GM18502 (cell line): ENCODE data around the gene KIAA1755.

ENCODE experiments used
- ATAC-seq: cut with Tn5 transposase; IDR thresholded peaks from one replicate; pipeline ENCODE4 v1.9.1; 2021; ENCODE audit warnings: mild to moderate bottlenecking; ENCODE audit not compliant: unreplicated experiment, poor library complexity

Gene KIAA1755

GRCh38 chr20:38222231-38222922 lies 38.2 kb downstream of the KIAA1755 start:
- no peak for ATAC-seq

DNA sequence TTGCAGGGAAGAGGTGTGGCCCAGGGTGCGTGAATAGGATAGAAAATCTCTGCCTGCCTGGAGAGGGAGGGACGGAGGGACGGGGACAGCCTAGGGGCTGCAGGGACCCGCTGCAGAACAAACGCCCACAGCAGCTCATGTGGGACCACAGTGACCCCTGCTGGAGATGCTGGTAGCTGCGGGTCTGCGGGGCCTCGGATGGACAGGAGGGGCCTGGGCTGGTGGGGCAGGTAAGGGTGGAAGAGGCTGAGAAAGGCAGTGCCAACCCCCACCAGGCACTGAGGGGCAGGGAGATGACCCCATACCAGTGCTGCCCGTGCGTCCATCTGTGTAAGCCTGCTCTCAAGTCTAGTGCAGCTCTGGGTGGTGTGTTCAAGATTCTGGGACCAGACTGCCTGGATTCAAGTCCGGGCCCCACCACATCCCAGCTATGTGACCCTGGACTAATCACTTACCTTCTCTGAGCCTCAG lies 39.4 kb downstream of the KIAA1755 start:
- no peak for ATAC-seq

GRCh38 chr20:38220587-38221118 lies 39.9 kb downstream of the KIAA1755 start:
- no peak for ATAC-seq

DNA sequence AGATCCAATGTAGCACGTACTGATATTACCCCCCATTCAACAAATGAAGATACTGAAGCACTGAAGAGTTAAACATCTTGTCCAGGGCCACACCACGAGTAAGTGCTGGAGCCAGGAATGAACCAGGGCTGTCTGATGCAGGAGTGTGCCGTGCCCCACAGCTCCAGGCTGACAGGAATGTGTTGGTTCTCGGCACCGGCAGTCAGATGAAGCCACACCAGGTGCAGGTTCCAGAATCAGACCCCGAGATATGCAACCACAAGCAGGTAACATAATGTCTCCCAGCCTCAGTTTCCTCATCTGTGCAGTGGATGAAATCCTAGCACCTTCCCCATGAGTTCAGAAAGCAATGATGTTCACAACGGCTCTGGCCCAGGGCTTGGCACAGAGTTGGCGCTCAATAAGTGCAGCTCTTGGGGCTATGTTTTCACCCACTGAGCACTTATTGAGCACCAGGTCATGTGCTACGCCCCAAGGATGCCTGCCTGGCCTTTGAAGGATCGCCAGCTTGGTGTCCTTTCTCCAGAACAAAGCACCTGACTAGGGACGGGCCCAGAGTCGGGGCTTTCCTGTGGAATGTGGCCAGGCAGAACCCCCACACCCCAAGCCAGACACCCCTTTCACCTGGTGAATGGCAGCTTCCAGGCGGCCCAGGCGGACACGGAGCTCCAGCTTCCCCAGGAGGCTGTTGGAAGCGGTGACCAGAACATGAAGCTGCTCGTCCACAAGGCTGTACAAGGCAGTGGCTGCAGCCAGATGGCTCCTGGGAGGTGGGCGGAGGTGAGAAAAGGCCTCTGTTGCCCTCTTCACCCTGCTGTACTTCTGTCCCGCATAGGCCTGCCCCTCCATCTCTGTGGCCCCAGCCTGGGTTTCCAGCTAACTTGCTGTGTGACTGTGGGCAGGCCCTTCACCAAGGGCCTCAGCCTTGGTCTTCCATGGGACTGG lies 41.3 kb downstream of the KIAA1755 start:
- ATAC-seq: no peak

DNA sequence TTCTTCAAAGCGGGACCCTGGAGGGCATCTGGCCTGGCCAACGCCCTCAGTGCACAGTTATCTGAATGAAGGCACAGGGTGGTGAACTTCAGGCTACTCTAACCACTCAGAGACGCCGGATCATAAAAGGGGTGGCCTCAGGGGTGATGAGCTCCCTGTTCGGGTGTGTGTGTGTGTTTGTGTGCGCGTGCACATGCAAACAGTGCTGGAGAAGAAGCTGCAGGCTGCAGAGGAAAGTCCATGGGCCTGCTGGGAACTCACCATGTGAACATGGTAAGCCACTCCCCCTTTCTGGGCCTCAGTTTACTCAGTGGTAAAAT lies 42.0 kb downstream of the KIAA1755 start:
- no peak for ATAC-seq

GRCh38 chr20:38217791-38218565 lies 42.6 kb downstream of the KIAA1755 start:
- no peak for ATAC-seq

GRCh38 chr20:38216746-38217595 lies 43.6 kb downstream of the KIAA1755 start:
- ATAC-seq: no peak

DNA sequence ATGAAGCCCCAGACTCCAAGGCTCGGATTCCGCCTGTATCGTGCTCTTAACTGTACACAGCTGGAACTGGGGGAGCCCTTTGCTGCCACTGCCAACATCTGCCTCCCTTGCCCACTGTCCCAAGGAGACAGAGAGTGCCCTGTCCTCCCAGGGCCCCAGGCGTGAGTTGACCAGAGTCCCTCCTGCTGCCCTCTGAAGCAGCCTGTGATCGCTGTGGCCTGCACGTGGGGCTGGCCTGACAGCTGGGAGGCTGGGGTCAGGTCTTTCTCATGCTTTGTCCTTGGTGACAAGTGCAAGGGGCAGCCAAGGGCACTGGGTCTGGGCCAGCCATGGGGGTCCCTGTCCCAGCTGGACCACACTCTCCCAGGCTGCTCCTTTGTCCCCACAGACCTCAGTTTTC lies 44.3 kb downstream of the KIAA1755 start:
- ATAC-seq: no peak

- ATAC-seq: no peak
These were observed 45.0 kb downstream of the KIAA1755 start for GRCh38 chr20:38215194-38216182.

- ATAC-seq: no peak
These were observed 46.0 kb downstream of the KIAA1755 start for GRCh38 chr20:38214256-38215193.

GRCh38 chr20:38213607-38213940 lies 47.0 kb downstream of the KIAA1755 start:
- ATAC-seq: no peak

GRCh38 chr20:38212806-38213606 lies 47.5 kb downstream of the KIAA1755 start:
- ATAC-seq: no peak

DNA sequence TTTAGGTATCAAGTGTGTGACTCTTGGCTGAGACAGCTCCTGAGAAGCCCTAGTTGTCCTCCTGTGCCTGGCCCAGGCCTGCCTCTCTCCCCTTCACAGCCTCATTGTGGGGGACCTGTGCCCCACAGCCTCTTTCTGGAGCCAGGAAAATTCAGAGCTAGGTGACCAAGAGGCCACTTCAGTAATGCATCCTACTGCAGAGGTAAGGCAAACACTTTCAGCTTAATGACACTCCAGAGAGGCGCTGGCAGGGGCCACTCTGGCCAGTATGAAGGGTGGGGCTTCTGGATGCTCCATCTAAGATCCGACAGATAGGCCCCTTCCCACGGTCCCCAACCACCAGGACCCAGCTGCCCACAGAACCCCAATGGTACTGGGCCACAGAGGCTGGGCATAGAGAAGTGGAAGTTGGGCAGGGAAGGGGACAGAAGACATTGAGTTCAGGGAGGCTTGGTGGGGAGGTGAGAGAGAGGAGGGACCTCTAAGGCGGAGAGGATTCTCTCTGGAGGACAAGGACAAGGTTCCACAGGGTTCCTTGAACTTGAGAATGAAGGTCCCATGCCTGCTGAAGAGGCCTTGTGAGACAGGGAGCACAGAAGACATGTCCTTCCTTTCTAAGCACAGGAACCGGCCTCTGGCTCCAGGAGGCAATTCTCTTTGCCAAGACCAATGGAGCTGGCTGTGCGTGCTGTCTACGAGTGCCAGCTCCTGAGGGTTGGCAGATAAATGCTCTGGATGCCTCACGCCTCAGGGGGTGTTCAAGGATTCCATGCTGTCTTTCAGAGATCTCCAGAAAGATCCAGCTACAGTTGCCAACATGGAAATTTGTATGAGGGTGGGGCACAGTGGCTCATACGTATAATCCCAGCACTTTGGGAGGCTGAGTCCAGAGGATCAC lies 49.1 kb downstream of the KIAA1755 start:
- ATAC-seq: no peak

- ATAC-seq: no peak
These were observed 49.8 kb downstream of the KIAA1755 start for GRCh38 chr20:38210741-38211140.

DNA sequence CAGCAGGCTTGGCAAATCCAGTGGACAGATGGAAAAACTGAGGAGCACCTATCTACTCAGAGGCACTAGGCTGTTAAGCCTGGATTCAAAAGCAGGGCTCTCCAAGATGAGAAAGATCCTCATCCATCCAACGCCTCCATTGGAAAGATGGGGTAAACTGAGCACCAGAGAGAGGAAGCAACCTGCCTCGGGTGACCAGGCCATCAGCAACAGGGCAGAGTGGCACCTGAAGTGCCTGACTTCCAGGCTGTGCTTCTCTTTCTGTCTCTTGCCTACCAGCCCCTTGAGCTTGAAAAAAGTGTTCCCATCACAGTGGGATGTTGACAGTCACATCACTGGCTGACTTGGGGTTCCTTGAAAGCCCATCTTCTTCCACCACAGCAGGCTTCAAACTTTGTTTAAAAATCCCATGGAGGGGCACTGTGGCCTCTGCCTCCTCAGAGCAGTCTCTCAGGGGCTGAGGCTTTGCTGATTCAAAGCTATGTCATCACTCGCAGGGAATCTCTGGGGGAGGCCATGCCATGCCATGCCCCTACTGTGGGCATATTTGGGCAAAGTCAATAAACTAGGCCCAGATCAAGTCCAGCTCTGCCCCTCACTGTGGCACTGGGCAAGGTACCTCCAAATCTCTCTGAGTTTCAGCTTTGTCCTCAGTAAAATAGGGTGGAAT lies 50.7 kb downstream of the KIAA1755 start:
- ATAC-seq: no peak
